ENCODE data around the gene RSBN1L.
"Not testable (repeated sequence)": the region's sequence is repeated elsewhere in the genome, so short reads cannot be mapped to it uniquely, and the experiment has no call there.

Gene RSBN1L

GRCh38 chr7:77687100-77687746 is 9.0 kb upstream of the RSBN1L start:
- no peak for DNase-seq (ENCODE audit: extremely low read depth in 1 of 2, low read depth in 1 of 2)

GRCh38 chr7:77687747-77688144 is 8.5 kb upstream of the RSBN1L start:
- no peak for DNase-seq (ENCODE audit: extremely low read depth in 1 of 2, low read depth in 1 of 2)

- DNase-seq (ENCODE audit: extremely low read depth in 1 of 2, low read depth in 1 of 2): no peak
These were observed 6.0 kb upstream of the RSBN1L start for GRCh38 chr7:77690289-77690688.

- no peak for DNase-seq (ENCODE audit: extremely low read depth in 1 of 2, low read depth in 1 of 2)
These were observed 4.3 kb upstream of the RSBN1L start for GRCh38 chr7:77691892-77692491.

DNA sequence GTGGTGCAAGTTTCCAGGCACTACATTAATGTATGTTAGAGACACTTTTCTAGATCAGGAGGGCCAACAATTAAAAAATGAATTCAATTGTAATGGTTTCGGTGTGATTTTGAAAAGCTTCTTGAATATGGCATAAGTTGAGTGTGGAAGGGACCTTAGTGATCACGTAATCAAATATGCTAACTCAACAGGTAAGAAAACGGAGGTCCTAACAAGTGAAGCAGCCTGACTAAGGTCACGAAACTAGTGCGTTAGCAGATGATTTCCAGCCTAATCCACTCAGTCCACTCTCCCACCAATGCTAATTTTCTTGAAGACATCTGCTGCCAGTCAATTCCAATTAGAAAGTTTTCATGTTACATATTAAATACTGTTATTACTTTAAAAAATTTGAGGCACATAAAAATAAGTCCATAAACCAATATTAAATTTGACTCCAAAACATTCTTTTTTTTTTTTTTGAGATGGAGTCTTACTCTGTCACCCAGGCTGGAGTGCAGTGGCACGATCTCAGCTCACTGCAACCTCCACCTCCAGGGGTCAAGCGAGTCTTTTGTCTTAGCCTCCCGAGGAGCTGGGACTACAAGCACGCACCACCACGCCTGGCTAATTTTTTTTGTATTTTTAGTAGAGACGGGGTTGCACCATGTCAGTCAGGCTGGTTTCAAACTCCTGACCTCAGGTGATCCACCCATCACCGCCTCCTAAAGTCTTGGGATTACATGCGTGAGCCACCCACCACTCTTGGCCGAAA is 2.3 kb upstream of the RSBN1L start:
- DNase-seq (ENCODE audit: extremely low read depth in 1 of 2, low read depth in 1 of 2): no peak

- DNase-seq (ENCODE audit: extremely low read depth in 1 of 2, low read depth in 1 of 2): peak; percentile 27 to 51
These were observed 630 bp downstream of the RSBN1L start for GRCh38 chr7:77696643-77697534.

DNA sequence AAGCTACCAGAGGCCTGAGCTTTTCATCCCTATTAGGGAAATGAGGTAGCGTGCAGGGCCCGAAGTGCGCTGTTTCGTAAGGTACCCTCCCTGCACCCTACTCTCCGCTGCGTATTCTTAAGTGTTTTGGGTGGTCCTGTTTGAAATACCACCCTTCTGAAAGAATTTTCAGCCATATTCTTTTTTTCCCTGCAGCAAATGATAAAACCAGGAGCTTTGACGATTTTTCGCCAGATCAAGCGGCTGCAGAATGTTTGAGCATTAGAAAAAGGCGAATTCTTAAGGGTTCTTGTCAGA is 1.2 kb downstream of the RSBN1L start:
- no peak for DNase-seq (ENCODE audit: extremely low read depth in 1 of 2, low read depth in 1 of 2)

DNA sequence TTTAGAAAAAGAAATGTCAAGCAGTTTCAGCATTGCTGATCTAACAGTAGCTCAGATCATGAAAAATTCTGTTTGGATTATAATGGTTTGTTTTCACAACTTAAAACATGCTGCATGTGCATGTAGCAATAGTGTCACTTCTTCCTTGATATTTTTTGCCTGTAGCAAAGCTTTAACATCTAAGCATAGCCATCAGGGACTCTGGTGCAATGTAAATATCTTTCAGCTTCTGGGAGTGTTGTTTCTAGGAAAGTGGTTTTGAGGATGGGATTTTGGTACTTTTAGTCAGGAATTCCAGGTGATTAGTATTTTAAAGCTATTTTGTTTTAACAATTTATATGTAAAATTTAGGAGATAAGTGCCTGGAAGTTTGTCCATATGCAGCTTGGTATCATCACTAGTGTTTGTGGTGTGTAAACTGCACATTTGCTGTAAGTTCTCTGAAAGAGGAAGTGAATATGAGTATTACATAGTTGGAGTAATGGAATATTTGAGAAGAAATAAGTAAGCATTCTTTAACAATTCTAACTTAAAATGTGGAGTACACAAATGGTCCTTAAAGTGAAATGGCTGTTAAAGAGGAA is 1.9 kb downstream of the RSBN1L start:
- no peak for DNase-seq (ENCODE audit: extremely low read depth in 1 of 2, low read depth in 1 of 2)

DNA sequence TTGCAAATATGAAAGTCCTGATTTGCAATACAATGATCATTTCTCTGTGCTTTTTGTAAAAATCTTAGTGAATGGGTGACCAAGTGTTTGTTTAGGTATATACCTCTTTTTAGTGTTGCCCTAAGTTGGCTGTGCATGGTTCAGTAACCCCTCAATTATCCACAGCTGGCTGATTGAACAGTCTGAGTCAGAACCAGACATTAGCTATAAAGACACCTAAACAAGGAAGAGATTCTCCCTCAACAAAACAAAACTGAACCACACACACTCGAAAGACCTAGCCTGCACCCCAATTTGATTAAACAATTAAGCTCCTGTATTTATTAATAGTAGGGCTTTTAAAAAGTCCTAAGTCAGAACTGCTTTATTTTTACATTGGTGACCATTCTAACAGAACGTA is 2.8 kb downstream of the RSBN1L start:
- DNase-seq (ENCODE audit: extremely low read depth in 1 of 2, low read depth in 1 of 2): no peak

DNA sequence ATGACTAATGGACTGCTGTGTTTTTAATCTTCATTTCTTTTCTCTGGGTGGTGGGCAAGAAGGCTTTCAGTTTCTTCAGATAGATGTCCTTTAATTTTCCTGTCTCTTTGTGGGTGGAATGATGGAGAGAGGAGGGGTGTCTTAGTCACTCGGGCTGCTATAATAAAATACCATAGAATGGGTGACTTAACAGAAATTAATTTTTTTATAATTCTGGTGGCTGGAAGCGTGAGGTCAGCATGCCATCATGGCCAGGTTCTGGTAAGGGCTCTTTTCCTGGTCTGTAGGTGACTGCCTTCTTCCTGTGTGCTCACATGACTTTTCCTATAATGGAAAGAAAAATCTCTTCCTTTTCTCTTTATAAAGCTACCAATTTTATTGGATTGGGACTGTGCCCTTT is 6.3 kb downstream of the RSBN1L start:
- DNase-seq (ENCODE audit: extremely low read depth in 1 of 2, low read depth in 1 of 2): no peak

- DNase-seq (ENCODE audit: extremely low read depth in 1 of 2, low read depth in 1 of 2): no peak
These were observed 6.8 kb downstream of the RSBN1L start for GRCh38 chr7:77702968-77703472.

DNA sequence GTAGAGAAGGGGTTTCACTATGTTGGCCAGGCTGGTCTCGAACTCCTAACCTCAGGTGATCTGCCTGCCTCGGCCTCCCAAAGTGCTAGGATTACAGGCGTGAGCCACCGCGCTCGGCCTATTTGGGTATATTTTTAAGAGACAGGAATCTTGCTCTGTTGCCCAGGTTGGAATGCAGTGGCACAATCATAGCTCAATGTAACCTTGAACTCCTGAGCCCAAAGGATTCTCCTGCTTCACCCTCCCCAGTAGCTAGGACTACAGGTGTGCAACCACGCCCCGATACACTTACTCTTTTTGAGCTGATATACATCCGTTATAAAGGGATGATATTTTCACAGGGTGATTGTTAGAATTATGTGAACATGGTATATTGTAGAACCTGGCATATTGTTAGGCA is 7.4 kb downstream of the RSBN1L start:
- DNase-seq (ENCODE audit: extremely low read depth in 1 of 2, low read depth in 1 of 2): not testable (repeated sequence)

- DNase-seq (ENCODE audit: extremely low read depth in 1 of 2, low read depth in 1 of 2): no peak
These were observed 11.3 kb downstream of the RSBN1L start for GRCh38 chr7:77707504-77707992.

DNA sequence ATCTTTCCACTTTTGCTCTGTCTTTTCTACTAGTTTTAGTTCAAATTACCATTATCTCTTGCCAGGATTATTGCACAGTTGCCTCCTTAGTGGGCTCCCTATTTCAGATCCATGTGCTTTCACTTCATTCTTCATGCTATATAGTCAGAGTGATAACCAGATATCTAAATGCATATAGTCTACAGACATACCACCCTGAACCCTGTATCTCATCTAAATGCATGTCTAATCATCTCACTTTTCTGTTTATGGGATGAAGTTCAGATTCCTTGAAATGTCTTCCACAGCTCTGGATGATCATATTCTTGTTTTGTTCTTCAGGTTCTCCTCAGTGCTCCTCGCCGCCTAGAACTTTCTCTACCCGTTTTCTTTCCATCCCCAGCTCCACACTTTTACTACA is 13.8 kb downstream of the RSBN1L start:
- DNase-seq (ENCODE audit: extremely low read depth in 1 of 2, low read depth in 1 of 2): no peak

DNA sequence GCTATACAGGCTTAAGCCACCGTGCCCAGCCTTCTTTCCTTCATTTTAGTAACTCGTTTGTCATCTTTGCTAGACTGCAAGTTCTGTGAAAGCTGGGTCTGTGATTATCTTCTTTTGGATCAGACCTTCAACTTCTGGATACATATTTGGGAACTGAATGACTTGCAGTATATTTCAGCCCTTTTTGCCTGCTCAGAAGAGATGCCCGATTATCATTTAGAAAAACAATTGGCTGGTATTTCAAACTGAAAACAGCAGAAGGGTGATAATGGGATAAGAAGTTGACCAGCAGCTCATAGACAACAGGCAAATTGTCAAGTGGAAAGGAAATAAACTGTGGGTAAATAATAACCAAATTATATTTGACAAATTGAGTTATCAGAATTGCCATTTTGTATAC is 14.6 kb downstream of the RSBN1L start:
- no peak for DNase-seq (ENCODE audit: extremely low read depth in 1 of 2, low read depth in 1 of 2)

GRCh38 chr7:77714195-77714594 is 17.9 kb downstream of the RSBN1L start:
- no peak for DNase-seq (ENCODE audit: extremely low read depth in 1 of 2, low read depth in 1 of 2)

DNA sequence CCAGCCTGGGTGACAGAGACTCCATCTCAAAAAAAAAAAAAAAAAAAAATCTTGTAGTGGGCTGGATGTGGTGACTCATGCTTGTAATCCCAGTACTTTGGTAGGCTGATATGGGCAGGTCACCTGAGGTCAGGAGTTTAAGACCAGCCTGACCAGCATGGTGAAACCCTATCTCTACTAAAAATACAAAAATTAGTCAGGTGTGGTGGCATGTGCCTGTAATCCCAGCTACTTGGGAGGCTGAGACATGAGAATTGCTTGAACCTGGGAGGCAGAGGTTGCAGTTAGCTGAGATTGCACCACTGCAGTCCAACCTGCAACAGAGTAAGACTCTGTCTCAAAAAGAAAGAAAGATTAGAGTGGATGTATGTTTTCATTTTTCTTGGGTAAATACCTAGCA is 18.7 kb downstream of the RSBN1L start:
- not testable (repeated sequence) for DNase-seq (ENCODE audit: extremely low read depth in 1 of 2, low read depth in 1 of 2)

GRCh38 chr7:77716804-77717203 is 20.5 kb downstream of the RSBN1L start:
- DNase-seq (ENCODE audit: extremely low read depth in 1 of 2, low read depth in 1 of 2): no peak

- not testable (repeated sequence) for DNase-seq (ENCODE audit: extremely low read depth in 1 of 2, low read depth in 1 of 2)
These were observed 21.3 kb downstream of the RSBN1L start for GRCh38 chr7:77717566-77717965.

- DNase-seq (ENCODE audit: extremely low read depth in 1 of 2, low read depth in 1 of 2): no peak
These were observed 31.3 kb downstream of the RSBN1L start for GRCh38 chr7:77727527-77727926.
